ENCODE measurements around the gene ALPP. TPM values are rescaled to one million over a fixed set of nuclear protein-coding genes. Genes with fewer than 3 reads are reported as not detected.
"Not testable (repeated sequence)": the region's sequence is repeated elsewhere in the genome, so short reads cannot be mapped to it uniquely, and the experiment has no call there.

ALPP gene
- total RNA-seq, 2 donors from 2014 or later: not detected

DNA sequence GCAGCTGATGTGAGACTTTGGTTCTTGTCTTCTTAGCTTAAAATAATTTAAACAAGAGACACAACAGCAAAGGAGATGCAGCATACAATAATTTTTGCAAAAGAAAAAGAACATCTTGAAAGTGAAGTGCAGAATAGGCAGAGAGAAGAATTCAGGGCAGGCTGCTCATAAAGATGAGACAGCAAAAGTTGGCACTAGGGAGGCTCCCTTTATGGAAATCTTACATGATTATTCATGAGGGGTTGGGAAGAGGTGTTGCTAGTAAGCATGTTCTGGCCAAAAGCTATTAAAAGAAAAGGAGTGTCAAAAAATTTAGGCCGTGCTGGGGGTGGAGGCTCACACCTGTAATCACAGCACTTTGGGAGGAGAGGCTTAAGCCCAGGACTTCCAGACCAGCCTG is 4.2 kb upstream of the ALPP start:
- no peak for ATAC-seq (replicated peaks in 1 of 2)
- H3K9me3 Mint-ChIP-seq: no peaks in the 10 kb centered on the region
- H3K27me3 Mint-ChIP-seq (ENCODE audit: low read depth): no peaks in the 10 kb centered on the region
- no peaks in the 10 kb centered on the region for H3K4me1 Mint-ChIP-seq (ENCODE audit: low read depth)
- no peaks in the 10 kb centered on the region for H3K36me3 Mint-ChIP-seq (ENCODE audit: insufficient read depth in 2 of 2)
- no peak for DNase-seq
- H3K4me3 Mint-ChIP-seq: no peak overlapping the region
- H3K27ac Mint-ChIP-seq: no peak overlapping the region

DNA sequence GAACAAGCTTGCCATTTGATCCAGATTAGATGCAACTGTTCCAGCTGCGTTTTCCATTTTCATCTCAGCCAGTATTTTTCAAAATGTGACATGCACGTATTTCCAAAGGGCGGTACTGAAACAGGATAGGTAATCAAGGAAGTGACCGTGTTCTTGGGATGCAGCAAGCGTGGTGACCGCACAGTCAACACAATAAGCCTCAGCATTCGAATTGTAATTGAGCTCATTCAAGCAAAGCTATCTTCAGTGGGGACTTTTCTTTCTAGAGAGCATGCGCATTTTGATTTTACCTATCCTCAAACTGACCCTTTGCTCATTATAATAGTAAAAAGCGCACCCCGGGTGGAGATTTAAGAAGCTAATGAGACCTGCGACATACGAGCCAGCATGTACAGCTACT is 3.4 kb upstream of the ALPP start:
- ATAC-seq (replicated peaks in 1 of 2): no peak
- H3K9me3 Mint-ChIP-seq: no peaks in the 10 kb centered on the region
- H3K36me3 Mint-ChIP-seq (ENCODE audit: insufficient read depth in 2 of 2): no peaks in the 10 kb centered on the region
- no peak for DNase-seq
- H3K4me1 Mint-ChIP-seq (ENCODE audit: low read depth): no peaks in the 10 kb centered on the region
- H3K4me3 Mint-ChIP-seq: no peak overlapping the region
- H3K27me3 Mint-ChIP-seq (ENCODE audit: low read depth): no peaks in the 10 kb centered on the region
- no peak overlapping the region for H3K27ac Mint-ChIP-seq

DNA sequence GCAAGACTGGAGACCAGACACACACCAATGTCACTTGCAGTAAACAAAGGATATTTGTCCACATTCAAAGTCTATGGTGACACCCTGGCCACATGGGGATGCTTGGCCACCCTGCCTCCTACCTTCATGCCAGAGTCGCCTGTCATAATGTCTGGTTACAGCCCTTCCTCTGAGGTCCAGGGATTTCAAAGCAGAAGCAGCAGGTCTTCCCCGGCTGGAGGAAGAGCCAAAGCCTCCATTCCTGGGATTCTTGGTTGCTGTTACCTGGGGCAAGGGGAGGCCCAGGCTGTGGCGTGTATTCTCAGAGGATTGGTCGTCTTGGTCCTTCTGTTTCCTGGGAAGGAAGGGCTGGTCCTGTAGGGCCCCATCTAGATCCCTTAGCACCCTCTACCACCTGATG is 2.3 kb upstream of the ALPP start:
- Mint-ChIP-seq H3K4me3 (no peak overlapping the region), H3K4me1 (ENCODE audit: low read depth) (no peaks in the 10 kb centered on the region), H3K36me3 (ENCODE audit: insufficient read depth in 2 of 2) (no peaks in the 10 kb centered on the region), H3K27ac (no peak overlapping the region), H3K27me3 (ENCODE audit: low read depth) (no peaks in the 10 kb centered on the region), H3K9me3 (no peaks in the 10 kb centered on the region)
- DNase-seq (no peak), ATAC-seq (replicated peaks in 1 of 2) (no peak)

DNA sequence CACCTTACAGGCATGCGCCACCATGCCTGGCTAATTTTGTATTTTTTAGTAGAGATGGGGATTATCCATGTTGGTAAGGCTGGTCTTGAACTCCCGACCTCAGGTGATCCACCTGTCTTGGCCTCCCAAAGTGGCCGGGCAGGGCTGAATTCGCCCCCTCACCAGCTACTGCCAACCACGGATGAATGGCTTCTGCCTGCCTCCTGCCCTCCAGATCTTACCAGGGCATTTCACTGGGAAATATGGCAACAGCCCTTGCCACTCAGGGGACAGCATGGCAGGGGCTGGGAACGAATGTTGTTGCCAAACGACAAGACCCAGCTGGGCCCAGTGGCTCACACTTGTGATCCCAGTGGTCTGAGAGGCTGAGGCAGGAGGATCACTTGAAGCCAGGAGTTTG is 1.8 kb upstream of the ALPP start:
- H3K4me1 Mint-ChIP-seq (ENCODE audit: low read depth): no peaks in the 10 kb centered on the region
- H3K9me3 Mint-ChIP-seq: no peaks in the 10 kb centered on the region
- H3K27me3 Mint-ChIP-seq (ENCODE audit: low read depth): no peaks in the 10 kb centered on the region
- DNase-seq (no peak), ATAC-seq (replicated peaks in 1 of 2) (no peak)
- H3K27ac Mint-ChIP-seq: no peak overlapping the region
- H3K36me3 Mint-ChIP-seq (ENCODE audit: insufficient read depth in 2 of 2): no peaks in the 10 kb centered on the region
- no peak overlapping the region for H3K4me3 Mint-ChIP-seq

DNA sequence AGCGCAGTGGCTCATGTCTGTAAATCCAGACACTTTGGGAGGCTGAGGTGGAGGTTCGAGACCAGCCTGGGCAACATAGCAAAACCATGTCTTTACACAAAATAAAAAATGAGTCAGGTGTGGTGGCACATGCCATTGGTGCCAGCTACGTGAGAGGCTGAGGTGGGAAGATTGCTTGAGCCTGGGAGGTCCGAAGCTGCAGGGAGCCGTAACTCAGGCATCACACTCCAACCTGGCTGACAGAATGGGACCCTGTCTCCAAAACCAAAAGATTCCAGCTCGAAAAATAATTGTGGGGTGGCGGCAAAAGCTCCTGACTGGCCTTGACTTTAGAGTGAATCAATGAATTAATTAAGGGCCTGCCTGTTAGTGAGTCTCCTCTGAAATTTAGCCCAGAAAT is 1.2 kb upstream of the ALPP start:
- Mint-ChIP-seq H3K27ac (no peak overlapping the region), H3K4me3 (no peak overlapping the region), H3K9me3 (no peaks in the 10 kb centered on the region), H3K4me1 (ENCODE audit: low read depth) (no peaks in the 10 kb centered on the region), H3K27me3 (ENCODE audit: low read depth) (no peaks in the 10 kb centered on the region), H3K36me3 (ENCODE audit: insufficient read depth in 2 of 2) (no peaks in the 10 kb centered on the region)
- ATAC-seq (replicated peaks in 1 of 2) (no peak), DNase-seq (no peak)

DNA sequence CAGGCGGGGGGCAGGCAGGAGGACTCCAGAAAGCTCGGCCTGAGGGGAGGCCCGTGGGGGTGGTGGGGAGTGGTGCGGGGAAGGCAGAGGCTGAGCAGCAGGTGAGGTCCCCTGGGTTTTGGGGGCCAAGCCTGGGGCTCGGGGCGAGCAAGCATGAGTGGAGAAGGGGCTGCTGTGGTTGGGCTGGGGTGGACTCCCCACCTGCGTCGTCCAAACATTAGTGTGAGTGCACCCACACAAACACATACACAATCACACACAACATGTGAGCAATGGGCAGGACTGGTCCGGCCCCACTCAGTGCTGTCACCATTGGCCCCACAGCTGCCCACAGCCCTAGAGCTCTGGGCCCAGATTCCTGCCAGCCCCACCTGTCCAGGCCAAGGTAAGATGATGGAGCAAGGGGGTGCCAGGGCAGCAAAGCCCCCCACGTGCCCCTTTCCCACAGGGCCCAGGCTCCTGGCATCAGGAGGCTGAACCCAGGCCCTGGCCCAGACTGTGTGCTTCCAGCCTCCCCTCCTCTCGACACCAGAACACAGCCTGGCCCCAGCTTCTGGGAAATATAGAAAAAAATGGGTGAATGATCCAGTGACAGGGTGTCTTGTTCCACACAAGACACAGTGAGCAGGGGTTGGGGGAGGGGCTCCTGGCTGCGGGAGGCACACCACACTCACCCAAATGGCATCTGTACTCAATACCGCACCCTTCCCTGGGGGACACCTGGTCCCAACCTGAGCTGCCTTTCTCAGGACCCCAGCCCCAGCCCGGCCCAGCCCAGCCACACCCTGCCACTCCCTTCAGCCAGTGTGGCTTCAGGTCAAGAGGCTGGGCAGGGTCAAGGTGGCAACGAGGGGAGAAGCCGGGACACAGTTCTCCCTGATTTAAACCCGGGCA is 463 bp upstream of the ALPP start:
- H3K4me3 Mint-ChIP-seq: no peak overlapping the region
- H3K27ac Mint-ChIP-seq: no peak overlapping the region
- no peaks in the 10 kb centered on the region for H3K36me3 Mint-ChIP-seq (ENCODE audit: insufficient read depth in 2 of 2)
- no peaks in the 10 kb centered on the region for H3K9me3 Mint-ChIP-seq
- no peaks in the 10 kb centered on the region for H3K27me3 Mint-ChIP-seq (ENCODE audit: low read depth)
- ATAC-seq (replicated peaks in 1 of 2) (no peak), DNase-seq (no peak)
- H3K4me1 Mint-ChIP-seq (ENCODE audit: low read depth): no peaks in the 10 kb centered on the region

DNA sequence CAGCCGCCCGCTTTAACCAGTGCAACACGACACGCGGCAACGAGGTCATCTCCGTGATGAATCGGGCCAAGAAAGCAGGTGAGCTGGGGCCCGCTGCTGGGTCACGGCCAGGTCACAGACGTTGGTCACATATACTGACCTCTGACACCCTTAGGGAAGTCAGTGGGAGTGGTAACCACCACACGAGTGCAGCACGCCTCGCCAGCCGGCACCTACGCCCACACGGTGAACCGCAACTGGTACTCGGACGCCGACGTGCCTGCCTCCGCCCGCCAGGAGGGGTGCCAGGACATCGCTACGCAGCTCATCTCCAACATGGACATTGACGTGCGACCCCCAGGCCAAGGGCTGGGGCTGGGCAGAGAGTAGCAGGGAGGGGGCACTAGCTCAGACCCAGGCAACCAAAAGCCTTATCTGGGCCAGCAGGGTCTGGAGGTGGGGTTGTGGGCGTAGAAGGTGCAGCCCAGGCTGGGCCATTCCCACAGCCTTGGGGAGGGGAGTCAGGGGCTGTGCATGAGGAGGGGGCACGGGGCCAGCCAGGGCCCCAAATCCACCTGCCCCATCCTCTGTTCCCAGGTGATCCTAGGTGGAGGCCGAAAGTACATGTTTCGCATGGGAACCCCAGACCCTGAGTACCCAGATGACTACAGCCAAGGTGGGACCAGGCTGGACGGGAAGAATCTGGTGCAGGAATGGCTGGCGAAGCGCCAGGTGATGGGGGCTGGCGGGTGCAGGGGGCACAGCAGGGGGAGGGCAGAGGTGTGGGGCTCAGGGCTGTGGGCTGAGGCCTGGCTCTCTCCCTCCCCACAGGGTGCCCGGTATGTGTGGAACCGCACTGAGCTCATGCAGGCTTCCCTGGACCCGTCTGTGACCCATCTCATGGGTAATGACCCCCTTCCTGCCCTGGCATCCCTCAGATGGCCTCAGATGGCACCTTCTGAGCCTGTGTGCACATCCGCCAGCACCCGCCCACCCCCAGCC is 1.3 kb downstream of the ALPP start:
- not testable (repeated sequence) for H3K27me3 Mint-ChIP-seq (ENCODE audit: low read depth); H3K4me3 Mint-ChIP-seq; H3K27ac Mint-ChIP-seq; H3K4me1 Mint-ChIP-seq (ENCODE audit: low read depth); DNase-seq; H3K36me3 Mint-ChIP-seq (ENCODE audit: insufficient read depth in 2 of 2); H3K9me3 Mint-ChIP-seq; ATAC-seq (replicated peaks in 1 of 2)

DNA sequence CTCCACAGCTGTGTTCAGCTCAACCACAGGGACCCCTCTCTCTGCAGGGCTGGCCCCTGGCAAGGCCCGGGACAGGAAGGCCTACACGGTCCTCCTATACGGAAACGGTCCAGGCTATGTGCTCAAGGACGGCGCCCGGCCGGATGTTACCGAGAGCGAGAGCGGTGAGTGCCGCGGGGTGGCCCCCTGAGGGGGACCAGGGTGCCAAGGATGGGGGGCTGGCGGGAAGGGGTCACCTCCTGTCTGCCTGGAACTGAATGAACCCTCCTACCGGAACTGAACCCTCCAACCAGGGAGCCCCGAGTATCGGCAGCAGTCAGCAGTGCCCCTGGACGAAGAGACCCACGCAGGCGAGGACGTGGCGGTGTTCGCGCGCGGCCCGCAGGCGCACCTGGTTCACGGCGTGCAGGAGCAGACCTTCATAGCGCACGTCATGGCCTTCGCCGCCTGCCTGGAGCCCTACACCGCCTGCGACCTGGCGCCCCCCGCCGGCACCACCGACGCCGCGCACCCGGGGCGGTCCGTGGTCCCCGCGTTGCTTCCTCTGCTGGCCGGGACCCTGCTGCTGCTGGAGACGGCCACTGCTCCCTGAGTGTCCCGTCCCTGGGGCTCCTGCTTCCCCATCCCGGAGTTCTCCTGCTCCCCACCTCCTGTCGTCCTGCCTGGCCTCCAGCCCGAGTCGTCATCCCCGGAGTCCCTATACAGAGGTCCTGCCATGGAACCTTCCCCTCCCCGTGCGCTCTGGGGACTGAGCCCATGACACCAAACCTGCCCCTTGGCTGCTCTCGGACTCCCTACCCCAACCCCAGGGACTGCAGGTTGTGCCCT is 2.9 kb downstream of the ALPP start:
- not testable (repeated sequence) for H3K36me3 Mint-ChIP-seq (ENCODE audit: insufficient read depth in 2 of 2); H3K9me3 Mint-ChIP-seq; H3K27ac Mint-ChIP-seq; H3K4me1 Mint-ChIP-seq (ENCODE audit: low read depth)
- DNase-seq: peak; percentile 28 to 40
- Mint-ChIP-seq H3K27me3 (ENCODE audit: low read depth) (peaks cover 17% of the 10 kb centered on the region), H3K4me3 (peak overlapping the region; percentile 24 to 31)
- peak; percentile 74 to 83 for ATAC-seq (replicated peaks in 1 of 2)

DNA sequence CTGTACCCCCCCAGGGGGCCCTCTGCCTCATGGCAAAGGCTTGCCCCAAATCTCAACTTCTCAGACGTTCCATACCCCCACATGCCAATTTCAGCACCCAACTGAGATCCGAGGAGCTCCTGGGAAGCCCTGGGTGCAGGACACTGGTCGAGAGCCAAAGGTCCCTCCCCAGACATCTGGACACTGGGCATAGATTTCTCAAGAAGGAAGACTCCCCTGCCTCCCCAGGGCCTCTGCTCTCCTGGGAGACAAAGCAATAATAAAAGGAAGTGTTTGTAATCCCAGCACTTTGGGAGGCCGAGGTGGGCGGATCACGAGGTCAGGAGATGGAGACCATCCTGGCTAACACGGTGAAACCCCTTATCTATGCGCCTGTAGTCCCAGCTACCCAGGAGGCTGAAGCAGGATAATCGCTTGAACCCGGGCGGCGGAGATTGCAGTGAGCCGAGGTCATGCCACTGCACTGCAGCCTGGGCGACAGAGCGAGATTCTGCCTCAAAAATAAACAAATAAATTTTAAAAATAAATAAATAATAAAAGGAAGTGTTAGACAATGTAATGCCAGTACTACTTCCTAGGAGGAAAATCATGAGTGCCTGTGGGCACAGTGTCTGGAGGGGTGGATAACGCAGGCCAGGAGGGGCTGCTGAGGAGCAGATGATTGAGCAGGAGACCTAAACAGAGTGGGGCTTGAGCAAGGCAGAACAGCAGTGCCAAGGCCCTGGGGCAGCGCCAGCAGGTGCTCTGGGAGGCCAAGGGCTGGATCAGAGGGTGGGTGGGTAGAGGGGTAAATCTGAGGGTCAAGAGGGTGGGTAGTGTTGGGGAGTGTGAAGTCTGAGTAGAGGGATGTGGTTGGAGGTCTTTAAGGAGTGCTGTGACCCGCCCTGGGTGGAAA is 4.0 kb downstream of the ALPP start:
- no peaks in the 10 kb centered on the region for H3K4me1 Mint-ChIP-seq (ENCODE audit: low read depth)
- H3K27ac Mint-ChIP-seq: peak overlapping the region; percentile 19
- H3K9me3 Mint-ChIP-seq: no peaks in the 10 kb centered on the region
- ATAC-seq (replicated peaks in 1 of 2) (no peak), DNase-seq (no peak)
- no peak overlapping the region for H3K4me3 Mint-ChIP-seq
- H3K27me3 Mint-ChIP-seq (ENCODE audit: low read depth): peaks cover 17% of the 10 kb centered on the region
- no peaks in the 10 kb centered on the region for H3K36me3 Mint-ChIP-seq (ENCODE audit: insufficient read depth in 2 of 2)

DNA sequence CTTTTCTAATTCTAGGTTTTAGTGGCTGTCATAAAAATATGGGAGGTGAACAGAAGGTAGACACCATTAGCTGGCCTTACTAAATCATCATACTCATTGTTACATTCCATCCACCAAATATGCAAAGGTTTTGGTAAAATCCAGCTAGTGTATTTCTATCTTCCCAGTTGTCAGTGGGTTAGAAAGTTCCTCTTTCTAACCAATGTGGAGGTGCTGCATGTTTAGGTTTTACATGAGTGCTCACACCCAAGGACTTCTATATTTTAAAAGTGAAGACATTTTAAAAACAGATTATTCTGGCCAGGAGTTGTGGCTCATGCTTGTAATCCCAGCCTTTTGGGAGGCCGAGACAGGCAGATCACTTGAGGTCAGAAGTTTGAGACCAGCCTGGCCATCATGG is 5.9 kb downstream of the ALPP start:
- ATAC-seq (replicated peaks in 1 of 2) (no peak), DNase-seq (no peak)
- H3K36me3 Mint-ChIP-seq (ENCODE audit: insufficient read depth in 2 of 2): no peaks in the 10 kb centered on the region
- H3K9me3 Mint-ChIP-seq: no peaks in the 10 kb centered on the region
- no peak overlapping the region for H3K4me3 Mint-ChIP-seq
- H3K27me3 Mint-ChIP-seq (ENCODE audit: low read depth): peaks cover 22% of the 10 kb centered on the region
- no peaks in the 10 kb centered on the region for H3K4me1 Mint-ChIP-seq (ENCODE audit: low read depth)
- H3K27ac Mint-ChIP-seq: no peak overlapping the region

DNA sequence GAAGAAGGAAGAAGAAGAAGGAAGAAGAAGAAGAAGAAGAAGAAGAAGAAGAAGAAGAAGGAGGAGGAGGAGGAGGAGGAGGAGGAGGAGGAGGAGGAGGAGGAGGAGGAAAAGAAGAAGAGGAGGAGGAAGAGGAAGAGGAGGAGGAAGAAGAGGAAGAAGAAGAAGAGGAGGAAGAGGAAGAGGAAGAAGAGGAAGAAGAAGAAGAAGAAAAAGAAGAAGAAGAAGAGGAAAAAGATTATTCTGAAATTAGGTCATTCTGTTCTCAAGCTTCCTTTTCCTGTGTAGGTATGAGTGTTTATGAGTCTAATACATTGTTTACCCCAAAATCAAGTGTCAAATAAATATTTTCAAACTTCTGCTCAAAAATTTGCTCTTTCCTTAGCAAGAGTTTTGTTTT is 6.5 kb downstream of the ALPP start:
- H3K27me3 Mint-ChIP-seq (ENCODE audit: low read depth): peaks cover 28% of the 10 kb centered on the region
- not testable (repeated sequence) for H3K27ac Mint-ChIP-seq; DNase-seq; H3K4me1 Mint-ChIP-seq (ENCODE audit: low read depth); ATAC-seq (replicated peaks in 1 of 2); H3K36me3 Mint-ChIP-seq (ENCODE audit: insufficient read depth in 2 of 2); H3K4me3 Mint-ChIP-seq; H3K9me3 Mint-ChIP-seq
